Measurements from ENCODE around the gene A4GALT. TPM values are rescaled to one million over a fixed set of nuclear protein-coding genes. Genes with fewer than 3 reads are reported as not detected.
"Not testable (repeated sequence)": the region's sequence is repeated elsewhere in the genome, so short reads cannot be mapped to it uniquely, and the experiment has no call there.

A4GALT gene
- total and polyA plus RNA-seq, 2 donors from 2014 or later = 76.2 to 186 TPM

DNA sequence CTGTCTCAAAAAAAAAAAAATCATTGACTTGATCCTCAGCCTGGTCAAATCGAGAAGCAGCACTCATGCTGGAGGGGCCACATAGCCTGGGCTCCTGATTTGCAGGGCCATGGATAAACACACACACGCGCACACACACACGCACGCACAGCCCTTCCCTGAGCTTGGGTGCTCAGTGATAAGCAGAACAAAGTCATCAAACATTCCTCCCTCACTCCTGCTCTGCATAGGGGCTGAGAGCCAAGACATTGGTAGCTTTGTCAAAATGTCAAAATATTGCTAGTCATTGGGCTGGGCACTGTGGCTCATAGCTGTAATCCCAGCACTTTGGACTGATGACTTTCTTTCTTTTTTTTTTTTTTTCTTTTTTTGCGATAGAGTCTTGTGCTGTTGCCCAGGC is 34.0 kb upstream of the A4GALT start:
- FAIRE-seq (no peak), DNase-seq (no peak)
- intact Hi-C loops (cut with DNase I) = no loop called here
- no peak overlapping the region for H3K27ac ChIP-seq (ENCODE audit: low read depth in 2 of 2, low read length in 2 of 2)
- no peak overlapping the region for H3K4me3 ChIP-seq (ENCODE audit: low read length in 3 of 3)
- peaks cover 0 to 2% (median 0%) of the 10 kb centered on the region in 3 donors for H3K4me1 ChIP-seq (ENCODE audit: control insufficient read depth in 2 of 3, insufficient read depth in 2 of 3, low read depth in 1 of 3, low read length in 3 of 3)
- no peak for TF ChIP-seq CTCF (IDR thresholded peaks at IDR 0.05; ENCODE audit: borderline replicate concordance, extremely low read depth, insufficient read depth)
- no peaks in the 10 kb centered on the region for H3K9me3 ChIP-seq (ENCODE audit: control insufficient read depth in 2 of 3, insufficient read depth in 1 of 3, low read length in 3 of 3)
- H3K36me3 ChIP-seq (ENCODE audit: control insufficient read depth in 2 of 3, insufficient read depth in 3 of 3, low read length in 3 of 3) = no peaks in the 10 kb centered on the region
- no peak overlapping the region for H3K9ac ChIP-seq (ENCODE audit: low read length in 3 of 3)
- H3K27me3 ChIP-seq (ENCODE audit: control insufficient read depth, insufficient read depth, low read length) = no peaks in the 10 kb centered on the region

GRCh38 chr22:42752912-42753311 is 32.2 kb upstream of the A4GALT start:
- TF ChIP-seq CTCF (IDR thresholded peaks at IDR 0.05; ENCODE audit: borderline replicate concordance, extremely low read depth, insufficient read depth) = no peak
- Histone ChIP-seq H3K36me3 (ENCODE audit: control insufficient read depth in 2 of 3, insufficient read depth in 3 of 3, low read length in 3 of 3) (no peaks in the 10 kb centered on the region), H3K9me3 (ENCODE audit: control insufficient read depth in 2 of 3, insufficient read depth in 1 of 3, low read length in 3 of 3) (no peaks in the 10 kb centered on the region), H3K4me1 (ENCODE audit: control insufficient read depth in 2 of 3, insufficient read depth in 2 of 3, low read depth in 1 of 3, low read length in 3 of 3) (peaks cover 0 to 6% (median 0%) of the 10 kb centered on the region in 3 donors), H3K27me3 (ENCODE audit: control insufficient read depth, insufficient read depth, low read length) (no peaks in the 10 kb centered on the region), H3K27ac (ENCODE audit: low read depth in 2 of 2, low read length in 2 of 2) (no peak overlapping the region), H3K4me3 (ENCODE audit: low read length in 3 of 3) (no peak overlapping the region), H3K9ac (ENCODE audit: low read length in 3 of 3) (no peak overlapping the region)
- DNase-seq (no peak), FAIRE-seq (no peak)
- intact Hi-C loops (cut with DNase I) = no loop called here

GRCh38 chr22:42752230-42752746 is 31.6 kb upstream of the A4GALT start:
- intact Hi-C loops (cut with DNase I) = no loop called here
- DNase-seq (no peak), FAIRE-seq (no peak)
- Histone ChIP-seq H3K36me3 (ENCODE audit: control insufficient read depth in 2 of 3, insufficient read depth in 3 of 3, low read length in 3 of 3) (no peaks in the 10 kb centered on the region), H3K27me3 (ENCODE audit: control insufficient read depth, insufficient read depth, low read length) (no peaks in the 10 kb centered on the region), H3K4me1 (ENCODE audit: control insufficient read depth in 2 of 3, insufficient read depth in 2 of 3, low read depth in 1 of 3, low read length in 3 of 3) (peaks cover 0 to 6% (median 0%) of the 10 kb centered on the region in 3 donors), H3K4me3 (ENCODE audit: low read length in 3 of 3) (no peak overlapping the region), H3K9ac (ENCODE audit: low read length in 3 of 3) (peak overlapping the region in 1 of 3 donors; percentile 26), H3K9me3 (ENCODE audit: control insufficient read depth in 2 of 3, insufficient read depth in 1 of 3, low read length in 3 of 3) (no peaks in the 10 kb centered on the region), H3K27ac (ENCODE audit: low read depth in 2 of 2, low read length in 2 of 2) (no peak overlapping the region)
- TF ChIP-seq CTCF (IDR thresholded peaks at IDR 0.05; ENCODE audit: borderline replicate concordance, extremely low read depth, insufficient read depth) = no peak

GRCh38 chr22:42750421-42750820 is 29.8 kb upstream of the A4GALT start:
- H3K27me3 ChIP-seq (ENCODE audit: control insufficient read depth, insufficient read depth, low read length); FAIRE-seq; H3K9ac ChIP-seq (ENCODE audit: low read length in 3 of 3); H3K27ac ChIP-seq (ENCODE audit: low read depth in 2 of 2, low read length in 2 of 2); DNase-seq; intact Hi-C loops (cut with DNase I); H3K4me1 ChIP-seq (ENCODE audit: control insufficient read depth in 2 of 3, insufficient read depth in 2 of 3, low read depth in 1 of 3, low read length in 3 of 3); H3K4me3 ChIP-seq (ENCODE audit: low read length in 3 of 3); H3K36me3 ChIP-seq (ENCODE audit: control insufficient read depth in 2 of 3, insufficient read depth in 3 of 3, low read length in 3 of 3); H3K9me3 ChIP-seq (ENCODE audit: control insufficient read depth in 2 of 3, insufficient read depth in 1 of 3, low read length in 3 of 3): not testable (repeated sequence)

Data from kidney (tissue), 14 donors.